Liver (tissue), 9 donors: ENCODE results near the gene ATP6V0E2. TPM values are rescaled to one million over a fixed set of nuclear protein-coding genes. Genes with fewer than 3 reads are reported as not detected.

Experiments used
- DNase-seq: peaks from one replicate; pipeline ENCODE4 v3.0.0-alpha.2; 2017; ENCODE audit warnings: low spot score
- H3K27ac ChIP-seq, 2 donors: one replicate each; pipeline ENCODE4 v1.7.0; 2013; ENCODE audit warnings: inconsistent platforms in 2 of 2, low read length in 2 of 2, control low read depth in 1 of 2, low read depth in 1 of 2, mild to moderate bottlenecking in 1 of 2
- H3K27me3 ChIP-seq, 4 donors: one replicate each; pipeline versions ENCODE4 v1.6.1 to v1.7.0; 2013; ENCODE audit warnings: low read length in 3 of 4, inconsistent platforms in 1 of 4, mild to moderate bottlenecking in 1 of 4, moderate library complexity in 1 of 4; ENCODE audit not compliant: control insufficient read depth in 4 of 4, insufficient read depth in 4 of 4
- H3K36me3 ChIP-seq, 4 donors: one replicate each; pipeline versions ENCODE4 v1.6.1 to v1.7.0; 2013; ENCODE audit warnings: low read length in 3 of 4, mild to moderate bottlenecking in 3 of 4, low read depth in 1 of 4, moderate library complexity in 1 of 4; ENCODE audit not compliant: control insufficient read depth in 4 of 4, insufficient read depth in 3 of 4
- H3K4me1 ChIP-seq, 4 donors: one replicate each; pipeline versions ENCODE4 v1.6.1 to v1.7.0; 2013; ENCODE audit warnings: low read length in 3 of 4, mild to moderate bottlenecking in 3 of 4, moderate library complexity in 1 of 4; ENCODE audit not compliant: control insufficient read depth in 4 of 4, insufficient read depth in 4 of 4
- H3K4me3 ChIP-seq, 3 donors: one replicate each; pipeline versions ENCODE4 v1.6.1 to v1.7.0; 2013; ENCODE audit warnings: low read length in 3 of 3, control low read depth in 1 of 3, low read depth in 1 of 3, mild to moderate bottlenecking in 1 of 3
- H3K9ac ChIP-seq, 2 donors: one replicate each; pipeline ENCODE4 v1.7.0; 2013; ENCODE audit warnings: low read length in 2 of 2, mild to moderate bottlenecking in 2 of 2, moderate library complexity in 2 of 2, control low read depth in 1 of 2, low read depth in 1 of 2
- H3K9me3 ChIP-seq, 4 donors: one replicate each; pipeline versions ENCODE4 v1.6.1 to v1.7.0; 2013; ENCODE audit warnings: low read length in 3 of 4; ENCODE audit not compliant: control insufficient read depth in 4 of 4
- CTCF ChIP-seq: fragments of 150-350 bp; IDR thresholded peaks from 2 replicates; pipeline ENCODE4 v1.5.1; 2017; ENCODE audit warnings: improper control_type of control experiment, low read depth, low read length; ENCODE audit not compliant: missing input control
- EGR1 ChIP-seq, 2 donors: IDR thresholded peaks; 2 replicates each; pipeline ENCODE4 v1.6.1; 2016 to 2018; ENCODE audit warnings: antibody characterized with exemption in 2 of 2, low read depth in 2 of 2
- FOXA1 ChIP-seq: IDR thresholded peaks from 2 replicates; pipeline ENCODE4 v1.6.1; 2016; ENCODE audit warnings: antibody characterized with exemption
- FOXA2 ChIP-seq: IDR thresholded peaks from 2 replicates; pipeline ENCODE4 v1.6.1; 2016; ENCODE audit warnings: antibody characterized with exemption
- GABPA ChIP-seq, 2 donors: IDR thresholded peaks in 1 of 2; conservative IDR thresholded peaks in 1 of 2; 2 replicates each; pipeline ENCODE4 v1.6.1; 2016; ENCODE audit warnings: antibody characterized with exemption in 2 of 2, mild to moderate bottlenecking in 1 of 2, moderate library complexity in 1 of 2
- HNF4A ChIP-seq, 2 donors: conservative IDR thresholded peaks; 2 replicates each; pipeline ENCODE4 v1.6.1; 2016; ENCODE audit warnings: antibody characterized with exemption in 2 of 2, mild to moderate bottlenecking in 2 of 2
- HNF4G ChIP-seq: IDR thresholded peaks from 2 replicates; pipeline ENCODE4 v1.6.1; 2016; ENCODE audit warnings: antibody characterized with exemption
- JUND ChIP-seq, 2 donors: IDR thresholded peaks; 2 replicates each; pipeline ENCODE4 v1.6.1; 2016; ENCODE audit warnings: antibody characterized with exemption in 2 of 2
- MAX ChIP-seq: IDR thresholded peaks from 2 replicates; pipeline ENCODE4 v1.6.1; 2016; ENCODE audit warnings: antibody characterized with exemption
- NR2F2 ChIP-seq: IDR thresholded peaks from 2 replicates; pipeline ENCODE4 v1.6.1; 2016; ENCODE audit warnings: antibody characterized with exemption
- RAD21 ChIP-seq, 2 donors: IDR thresholded peaks; 2 replicates each; pipeline ENCODE4 v1.6.1; 2016; ENCODE audit warnings: antibody characterized with exemption in 2 of 2, mild to moderate bottlenecking in 2 of 2
- RXRA ChIP-seq, 2 donors: IDR thresholded peaks; 2 replicates each; pipeline ENCODE4 v1.6.1; 2017 to 2018; ENCODE audit warnings: antibody characterized with exemption in 2 of 2, mild to moderate bottlenecking in 1 of 2
- SP1 ChIP-seq: IDR thresholded peaks from 2 replicates; pipeline ENCODE4 v1.6.1; 2018; ENCODE audit warnings: antibody characterized with exemption, mild to moderate bottlenecking
- TAF1 ChIP-seq: conservative IDR thresholded peaks from 2 replicates; pipeline ENCODE4 v1.6.1; 2016; ENCODE audit warnings: antibody characterized with exemption, mild to moderate bottlenecking
- YY1 ChIP-seq: IDR thresholded peaks from 2 replicates; pipeline ENCODE4 v1.6.1; 2016; ENCODE audit warnings: antibody characterized with exemption, mild to moderate bottlenecking
- WGBS: extraction: QIAGEN DNeasy Blood & Tissue Kit; methylation state at CpG from one replicate; pipeline ENCODE4 v1.1.7; 2013; 5-methylcytosine and 5-hydroxymethylcytosine counted together
- polyA plus RNA-seq, 2 donors: library from polyadenylated mRNA; stranded (reverse) in 1 of 2; unstranded in 1 of 2; fragments of 200-250 nt in 1 of 2; fragments of >200 nt in 1 of 2; fragmentation: Nextera tagmentation in 1 of 2; extraction: Ambion mirVana in 1 of 2; gene quantifications; one replicate each; pipeline versions ENCODE4 v1.2.1 to v1.2.3, GENCODE V29; 2013 to 2015
- total RNA-seq, 2 donors: library from RNA; depleted of rRNA; stranded (reverse); fragments of >200 nt; gene quantifications; one replicate each; pipeline ENCODE4 v1.2.3, GENCODE V29; 2014
- TF ChIP-seq, protein P1 (sequence below): IDR thresholded peaks from 2 replicates; pipeline ENCODE4 v1.6.1; 2016; ENCODE audit warnings: antibody characterized with exemption, mild to moderate bottlenecking
- TF ChIP-seq, protein P2 (sequence below): IDR thresholded peaks from 2 replicates; pipeline ENCODE4 v1.6.1; 2016; ENCODE audit warnings: antibody characterized with exemption
- TF ChIP-seq, protein P3 (sequence below): IDR thresholded peaks from 2 replicates; pipeline ENCODE4 v1.6.1; 2016; ENCODE audit warnings: antibody characterized with exemption
- donor health status: healthy.
- donor health status: healthy.
- donor health status: healthy.
- donor health status: healthy.
- donor health status: healthy.

ATP6V0E2 gene
- total and polyA plus RNA-seq, 4 donors = 9.8 to 77.1 (median 47.5) TPM

DNA sequence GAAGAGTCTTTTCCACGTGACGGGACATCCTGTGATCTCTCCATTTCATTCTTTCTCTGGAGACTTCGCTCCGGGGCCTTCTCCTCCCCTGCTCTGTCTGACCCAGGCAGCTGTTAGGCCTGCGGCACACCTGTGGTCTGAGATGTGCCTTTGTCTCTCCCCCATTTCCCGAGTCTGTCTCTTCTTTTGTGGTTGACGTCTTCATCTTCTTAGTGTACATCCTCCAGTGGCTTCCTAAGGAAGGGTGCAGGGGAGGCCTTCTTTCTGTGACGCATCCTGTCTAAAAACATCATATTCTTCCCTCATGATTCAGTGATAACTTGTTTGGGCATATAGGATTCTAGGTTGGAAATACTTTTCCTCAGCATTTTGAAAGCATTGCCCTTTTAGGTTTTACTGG is 17.2 kb upstream of the ATP6V0E2 start:
- WGBS = 92% methylated on average over 8 of the region's 8 CpGs
- no peak overlapping the region for H3K9ac ChIP-seq
- peaks cover 2 to 14% (median 3%) of the 10 kb centered on the region in 4 donors for H3K36me3 ChIP-seq
- H3K4me1 ChIP-seq = peaks cover 0 to 7% (median 4%) of the 10 kb centered on the region in 4 donors
- H3K9me3 ChIP-seq = no peaks in the 10 kb centered on the region
- no peak overlapping the region for H3K27ac ChIP-seq
- no peak for TF ChIP-seq JUND (IDR thresholded peaks at IDR 0.05)
- no peak for TF ChIP-seq YY1
- no peak for TF ChIP-seq CTCF
- TF ChIP-seq TAF1 = no peak
- no peak for TF ChIP-seq MAX
- TF ChIP-seq EGR1 (IDR thresholded peaks at IDR 0.05; ENCODE audit: low read depth in 2 of 2) = no peak
- no peak for TF ChIP-seq RXRA (IDR thresholded peaks at IDR 0.05)
- TF ChIP-seq, protein P1, sequence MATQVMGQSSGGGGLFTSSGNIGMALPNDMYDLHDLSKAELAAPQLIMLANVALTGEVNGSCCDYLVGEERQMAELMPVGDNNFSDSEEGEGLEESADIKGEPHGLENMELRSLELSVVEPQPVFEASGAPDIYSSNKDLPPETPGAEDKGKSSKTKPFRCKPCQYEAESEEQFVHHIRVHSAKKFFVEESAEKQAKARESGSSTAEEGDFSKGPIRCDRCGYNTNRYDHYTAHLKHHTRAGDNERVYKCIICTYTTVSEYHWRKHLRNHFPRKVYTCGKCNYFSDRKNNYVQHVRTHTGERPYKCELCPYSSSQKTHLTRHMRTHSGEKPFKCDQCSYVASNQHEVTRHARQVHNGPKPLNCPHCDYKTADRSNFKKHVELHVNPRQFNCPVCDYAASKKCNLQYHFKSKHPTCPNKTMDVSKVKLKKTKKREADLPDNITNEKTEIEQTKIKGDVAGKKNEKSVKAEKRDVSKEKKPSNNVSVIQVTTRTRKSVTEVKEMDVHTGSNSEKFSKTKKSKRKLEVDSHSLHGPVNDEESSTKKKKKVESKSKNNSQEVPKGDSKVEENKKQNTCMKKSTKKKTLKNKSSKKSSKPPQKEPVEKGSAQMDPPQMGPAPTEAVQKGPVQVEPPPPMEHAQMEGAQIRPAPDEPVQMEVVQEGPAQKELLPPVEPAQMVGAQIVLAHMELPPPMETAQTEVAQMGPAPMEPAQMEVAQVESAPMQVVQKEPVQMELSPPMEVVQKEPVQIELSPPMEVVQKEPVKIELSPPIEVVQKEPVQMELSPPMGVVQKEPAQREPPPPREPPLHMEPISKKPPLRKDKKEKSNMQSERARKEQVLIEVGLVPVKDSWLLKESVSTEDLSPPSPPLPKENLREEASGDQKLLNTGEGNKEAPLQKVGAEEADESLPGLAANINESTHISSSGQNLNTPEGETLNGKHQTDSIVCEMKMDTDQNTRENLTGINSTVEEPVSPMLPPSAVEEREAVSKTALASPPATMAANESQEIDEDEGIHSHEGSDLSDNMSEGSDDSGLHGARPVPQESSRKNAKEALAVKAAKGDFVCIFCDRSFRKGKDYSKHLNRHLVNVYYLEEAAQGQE = no peak
- no peak for TF ChIP-seq HNF4G
- no peak for TF ChIP-seq NR2F2
- no peak for TF ChIP-seq FOXA2
- TF ChIP-seq RAD21 (IDR thresholded peaks at IDR 0.05) = no peak
- TF ChIP-seq FOXA1 = no peak
- no peak for TF ChIP-seq GABPA (IDR thresholded peaks at IDR 0.05 in 1 of 2, conservative IDR thresholded peaks at IDR 0.05 in 1 of 2)
- TF ChIP-seq, protein P2, sequence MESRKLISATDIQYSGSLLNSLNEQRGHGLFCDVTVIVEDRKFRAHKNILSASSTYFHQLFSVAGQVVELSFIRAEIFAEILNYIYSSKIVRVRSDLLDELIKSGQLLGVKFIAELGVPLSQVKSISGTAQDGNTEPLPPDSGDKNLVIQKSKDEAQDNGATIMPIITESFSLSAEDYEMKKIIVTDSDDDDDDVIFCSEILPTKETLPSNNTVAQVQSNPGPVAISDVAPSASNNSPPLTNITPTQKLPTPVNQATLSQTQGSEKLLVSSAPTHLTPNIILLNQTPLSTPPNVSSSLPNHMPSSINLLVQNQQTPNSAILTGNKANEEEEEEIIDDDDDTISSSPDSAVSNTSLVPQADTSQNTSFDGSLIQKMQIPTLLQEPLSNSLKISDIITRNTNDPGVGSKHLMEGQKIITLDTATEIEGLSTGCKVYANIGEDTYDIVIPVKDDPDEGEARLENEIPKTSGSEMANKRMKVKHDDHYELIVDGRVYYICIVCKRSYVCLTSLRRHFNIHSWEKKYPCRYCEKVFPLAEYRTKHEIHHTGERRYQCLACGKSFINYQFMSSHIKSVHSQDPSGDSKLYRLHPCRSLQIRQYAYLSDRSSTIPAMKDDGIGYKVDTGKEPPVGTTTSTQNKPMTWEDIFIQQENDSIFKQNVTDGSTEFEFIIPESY = no peak
- TF ChIP-seq, protein P3, sequence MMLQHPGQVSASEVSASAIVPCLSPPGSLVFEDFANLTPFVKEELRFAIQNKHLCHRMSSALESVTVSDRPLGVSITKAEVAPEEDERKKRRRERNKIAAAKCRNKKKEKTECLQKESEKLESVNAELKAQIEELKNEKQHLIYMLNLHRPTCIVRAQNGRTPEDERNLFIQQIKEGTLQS = no peak
- no peak for TF ChIP-seq SP1
- no peak overlapping the region for H3K4me3 ChIP-seq
- H3K27me3 ChIP-seq = no peaks in the 10 kb centered on the region
- DNase-seq = no peak

DNA sequence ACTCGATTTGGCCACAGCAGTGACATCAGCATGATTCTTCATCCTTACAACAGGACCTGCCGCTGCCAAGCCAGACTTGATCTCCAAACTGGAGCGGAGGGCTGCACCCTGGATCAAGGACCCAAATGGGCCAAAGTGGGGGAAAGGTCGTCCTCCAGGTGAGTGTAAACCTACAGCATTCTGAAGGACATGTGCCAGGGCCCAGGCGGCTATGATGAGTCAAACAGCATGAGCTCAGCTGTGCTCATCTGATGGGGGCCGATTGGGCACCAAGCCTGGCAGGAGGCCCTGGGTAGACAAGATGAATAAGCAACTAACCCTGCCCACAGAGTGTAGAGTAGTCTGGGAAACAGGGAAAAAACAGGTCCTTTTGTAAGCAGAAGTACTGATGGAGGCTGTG is 14.4 kb upstream of the ATP6V0E2 start:
- DNase-seq = no peak
- H3K27me3 ChIP-seq = no peaks in the 10 kb centered on the region
- WGBS = 92% methylated on average over 6 of the region's 6 CpGs
- no peak for TF ChIP-seq TAF1
- no peak for TF ChIP-seq HNF4A (conservative IDR thresholded peaks at IDR 0.05)
- no peak for TF ChIP-seq YY1
- no peak for TF ChIP-seq MAX
- TF ChIP-seq GABPA (IDR thresholded peaks at IDR 0.05 in 1 of 2, conservative IDR thresholded peaks at IDR 0.05 in 1 of 2) = no peak
- no peak for TF ChIP-seq EGR1 (IDR thresholded peaks at IDR 0.05; ENCODE audit: low read depth in 2 of 2)
- TF ChIP-seq FOXA2 = no peak
- TF ChIP-seq HNF4G = no peak
- TF ChIP-seq NR2F2 = no peak
- TF ChIP-seq SP1 = no peak
- TF ChIP-seq, protein P1 = no peak
- no peak for TF ChIP-seq RAD21 (IDR thresholded peaks at IDR 0.05)
- TF ChIP-seq, protein P2 = no peak

More for the DNA sequence above, 14.4 kb upstream of the ATP6V0E2 start:
- Histone ChIP-seq H3K4me1 (peaks cover 0 to 6% (median 3%) of the 10 kb centered on the region in 4 donors), H3K9me3 (no peaks in the 10 kb centered on the region), H3K4me3 (no peak overlapping the region), H3K9ac (no peak overlapping the region), H3K27ac (no peak overlapping the region), H3K36me3 (peaks cover 3 to 28% (median 6%) of the 10 kb centered on the region in 4 donors)
